Measurements from ENCODE around the gene COPG1. TPM values are rescaled to one million over a fixed set of nuclear protein-coding genes. Genes with fewer than 3 reads are reported as not detected.

Gene COPG1
- total and polyA plus RNA-seq, 2 experiments from 2014 or later: 50.0 to 106 TPM

GRCh38 chr3:129289201-129289921, 40.0 kb downstream of the COPG1 start (continued):
- TF ChIP-seq REST (IDR thresholded peaks at IDR 0.05; ENCODE audit: unreplicated experiment) (no peak), CREB1 (CRISPR knock-in tag; IDR thresholded peaks at IDR 0.05; ENCODE audit: low read depth) (no peak), NANOG (IDR thresholded peaks at IDR 0.05; ENCODE audit: borderline replicate concordance) (no peak)

DNA sequence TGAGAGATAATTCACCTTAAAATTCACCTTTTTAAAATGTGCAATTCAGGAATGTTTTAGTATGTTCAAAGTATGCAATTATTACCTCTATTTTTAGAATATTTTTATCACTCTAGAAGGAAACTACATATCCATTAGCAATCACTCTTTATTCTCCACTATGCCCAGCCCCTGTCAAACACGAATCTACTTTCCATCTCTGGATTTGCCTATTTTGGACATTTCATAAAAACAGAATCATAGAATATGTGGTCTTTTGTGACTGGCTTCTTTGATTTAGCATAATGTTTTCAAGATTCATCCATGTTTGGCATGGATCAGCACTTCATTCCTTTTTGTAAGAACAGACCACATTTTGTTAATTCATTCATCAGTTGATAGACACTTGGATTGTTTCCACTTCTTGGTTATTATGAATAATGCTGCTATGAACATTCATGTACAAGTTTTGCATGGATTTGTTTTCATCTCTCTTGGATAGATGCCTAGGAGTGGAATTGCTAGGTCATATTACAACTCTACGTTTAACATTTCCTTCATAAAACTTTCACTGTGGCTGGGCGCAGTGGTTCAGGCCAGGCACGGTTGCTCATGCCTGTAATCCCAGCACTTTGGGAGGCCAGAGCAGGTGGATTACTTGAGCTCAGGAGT, 42.0 kb downstream of the COPG1 start:
- Mint-ChIP-seq H3K4me3 (no peak overlapping the region), H3K36me3 (ENCODE audit: low read depth) (peaks cover 33% of the 10 kb centered on the region), H3K4me1 (no peaks in the 10 kb centered on the region), H3K27me3 (ENCODE audit: insufficient read depth, low read depth, poor library complexity) (peaks cover 2% of the 10 kb centered on the region), H3K9me3 (no peaks in the 10 kb centered on the region), H3K27ac (no peak overlapping the region)
- Histone ChIP-seq H3K4me3 (no peak overlapping the region), H3K27ac (ENCODE audit: low read depth) (no peak overlapping the region), H3K36me3 (ENCODE audit: insufficient read depth) (peaks cover 28% of the 10 kb centered on the region; the same call in 1 of the 2 replicates), H3K4me2 (no peak overlapping the region), H4K20me1 (replicated peaks; ENCODE audit: insufficient read depth) (no peaks in the 10 kb centered on the region), H3K4me1 (ENCODE audit: insufficient read depth) (no peaks in the 10 kb centered on the region), H3K9me2 (ENCODE audit: insufficient read depth) (no peaks in the 10 kb centered on the region), H3F3A (replicated peaks; ENCODE audit: low read depth) (0 out of 2 replicates have a peak, but pooled peaks cover 3% of the 10 kb centered on the region), H2AFZ (no peak overlapping the region), H3K79me2 (replicated peaks; ENCODE audit: insufficient read depth) (no peaks in the 10 kb centered on the region), H3K27me3 (ENCODE audit: insufficient read depth) (no peaks in the 10 kb centered on the region)
- TF ChIP-seq EZH2 (IDR thresholded peaks at IDR 0.05; ENCODE audit: low read depth, unreplicated experiment) (no peak), ZNF462 (CRISPR knock-in tag; IDR thresholded peaks at IDR 0.05) (no peak), POLR2AphosphoS5 (IDR thresholded peaks at IDR 0.05; ENCODE audit: low read depth) (no peak)
- DNase-seq (ENCODE audit: low spot score) (no peak), ATAC-seq (no peak)
